ENCODE data around the gene CYP4Z1.
"Not testable (repeated sequence)": the region's sequence is repeated elsewhere in the genome, so short reads cannot be mapped to it uniquely, and the experiment has no call there.

The CYP4Z1 gene

DNA sequence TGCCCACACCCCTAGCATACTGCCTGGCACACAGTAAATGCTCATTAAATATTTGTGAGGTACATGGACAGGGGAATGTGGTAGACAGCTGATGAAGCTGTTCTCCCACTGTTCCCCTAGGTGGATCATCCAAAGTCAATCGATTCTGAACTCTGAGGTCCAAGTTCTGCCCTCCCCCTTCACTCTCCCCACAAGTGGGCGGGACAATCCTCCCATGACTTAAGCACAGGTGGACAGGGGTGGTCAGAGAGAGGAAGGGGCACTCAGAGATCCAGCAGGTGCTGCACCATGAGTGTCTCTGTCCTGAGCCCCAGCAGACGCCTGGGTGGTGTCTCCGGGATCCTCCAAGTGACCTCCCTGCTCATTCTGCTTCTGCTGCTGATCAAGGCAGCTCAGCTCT, 70.2 kb downstream of the CYP4Z1 start, which contains the start of gene CYP4A22:
TSS of gene CYP4A22 (plus strand) at position 244 of the 400 bp plus-strand sequence. CDS start at position 289, 45 bp downstream.
- ChIA-PET CTCF (no interaction called here), POLR2A (no interaction called here)
- DNase-seq (ENCODE audit: extremely low spot score), result no peak
- TF ChIP-seq SP1 (IDR thresholded peaks at IDR 0.05) (no peak), ELF4 (IDR thresholded peaks at IDR 0.05) (no peak), BHLHE40 (IDR thresholded peaks at IDR 0.05; ENCODE audit: borderline replicate concordance) (no peak), HDGF (IDR thresholded peaks at IDR 0.05; ENCODE audit: borderline replicate concordance) (no peak), LEF1 (IDR thresholded peaks at IDR 0.05; ENCODE audit: borderline replicate concordance) (no peak), SUZ12 (IDR thresholded peaks at IDR 0.05) (no peak)

DNA sequence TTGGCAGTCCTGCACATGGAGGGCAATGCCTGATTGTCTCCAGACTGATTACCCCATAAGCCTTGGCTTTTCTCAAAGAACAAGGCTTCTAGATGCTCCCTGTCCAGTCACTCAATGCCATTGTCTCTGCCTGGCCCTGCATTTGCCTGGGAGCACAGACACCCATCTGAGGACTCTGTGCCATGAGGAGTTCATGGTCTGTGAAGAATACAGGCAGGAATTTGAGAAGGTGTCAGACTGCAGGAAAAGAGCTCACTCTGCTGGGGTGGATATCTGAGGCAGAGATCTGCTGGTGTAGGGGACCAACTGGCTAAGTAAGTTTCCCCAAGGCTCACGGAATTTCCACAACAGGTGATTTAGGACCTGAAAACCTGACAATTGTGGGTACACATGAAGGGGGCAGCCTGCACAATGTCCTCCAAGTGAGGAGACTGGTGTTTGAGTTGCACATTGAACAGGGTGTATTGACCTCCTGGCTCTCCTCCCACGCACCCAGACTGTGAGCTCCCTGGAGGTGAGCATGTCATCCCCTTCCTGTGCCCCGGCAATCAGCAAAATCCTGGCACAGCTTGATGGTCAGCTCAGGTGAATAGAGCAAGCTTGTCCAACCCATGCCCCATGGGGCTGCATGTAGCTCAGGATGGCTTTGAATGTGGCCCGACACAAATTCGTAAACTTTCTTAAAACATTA, 71.0 kb downstream of the CYP4Z1 start:
- TF ChIP-seq FOXM1 (IDR thresholded peaks at IDR 0.05; ENCODE audit: borderline replicate concordance) (no peak), TARDBP (IDR thresholded peaks at IDR 0.05) (no peak), CTBP1 (IDR thresholded peaks at IDR 0.05; ENCODE audit: borderline replicate concordance) (no peak), SP1 (IDR thresholded peaks at IDR 0.05) (no peak)
- TF ChIP-seq, protein P1, sequence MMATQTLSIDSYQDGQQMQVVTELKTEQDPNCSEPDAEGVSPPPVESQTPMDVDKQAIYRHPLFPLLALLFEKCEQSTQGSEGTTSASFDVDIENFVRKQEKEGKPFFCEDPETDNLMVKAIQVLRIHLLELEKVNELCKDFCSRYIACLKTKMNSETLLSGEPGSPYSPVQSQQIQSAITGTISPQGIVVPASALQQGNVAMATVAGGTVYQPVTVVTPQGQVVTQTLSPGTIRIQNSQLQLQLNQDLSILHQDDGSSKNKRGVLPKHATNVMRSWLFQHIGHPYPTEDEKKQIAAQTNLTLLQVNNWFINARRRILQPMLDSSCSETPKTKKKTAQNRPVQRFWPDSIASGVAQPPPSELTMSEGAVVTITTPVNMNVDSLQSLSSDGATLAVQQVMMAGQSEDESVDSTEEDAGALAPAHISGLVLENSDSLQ (IDR thresholded peaks at IDR 0.05), result no peak
- CTCF ChIA-PET, result no interaction called here
- no peak for DNase-seq (ENCODE audit: extremely low spot score)
- POLR2A ChIA-PET, result no interaction called here

DNA sequence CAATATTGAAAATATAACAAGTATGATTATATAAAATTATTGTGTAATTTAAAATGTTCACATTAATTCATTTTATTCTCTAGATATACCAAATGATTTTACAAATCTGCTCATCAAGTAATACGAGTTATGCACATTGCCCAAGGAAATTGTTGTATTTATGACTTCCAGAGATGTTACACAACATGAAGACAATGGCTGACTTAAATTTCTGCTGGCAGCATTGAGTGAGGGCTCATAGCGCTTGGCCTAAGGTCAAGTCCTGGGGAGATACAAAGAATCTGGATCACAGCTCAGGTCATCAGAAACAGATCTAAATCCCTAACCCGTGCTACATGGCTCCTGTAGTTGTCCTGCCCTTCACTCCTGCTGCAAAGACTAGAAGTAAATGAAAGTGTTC, 73.3 kb downstream of the CYP4Z1 start:
- DNase-seq (ENCODE audit: extremely low spot score); CTCF ChIA-PET: not testable (repeated sequence)

DNA sequence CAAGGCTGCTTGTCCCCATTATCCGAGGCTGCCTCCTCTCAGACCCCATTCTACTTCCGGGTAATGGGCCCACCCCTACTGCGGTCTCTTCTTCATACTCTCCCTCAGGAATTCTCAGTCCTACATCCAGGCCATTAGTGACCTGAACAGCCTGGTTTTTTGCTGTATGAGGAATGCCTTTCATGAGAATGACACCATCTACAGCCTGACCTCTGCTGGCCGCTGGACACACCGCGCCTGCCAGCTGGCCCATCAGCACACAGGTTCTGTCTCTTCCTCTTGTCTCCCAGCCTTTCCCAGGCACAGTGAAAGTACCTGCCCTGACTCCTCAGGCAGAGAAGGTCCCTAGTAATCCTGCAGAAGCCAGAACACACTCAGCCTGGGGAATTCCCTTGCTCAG, 76.6 kb downstream of the CYP4Z1 start:
- DNase-seq (ENCODE audit: extremely low spot score); POLR2A ChIA-PET: not testable (repeated sequence)

More for the DNA sequence above, 73.3 kb downstream of the CYP4Z1 start:
- POLR2A ChIA-PET, result not testable (repeated sequence)

DNA sequence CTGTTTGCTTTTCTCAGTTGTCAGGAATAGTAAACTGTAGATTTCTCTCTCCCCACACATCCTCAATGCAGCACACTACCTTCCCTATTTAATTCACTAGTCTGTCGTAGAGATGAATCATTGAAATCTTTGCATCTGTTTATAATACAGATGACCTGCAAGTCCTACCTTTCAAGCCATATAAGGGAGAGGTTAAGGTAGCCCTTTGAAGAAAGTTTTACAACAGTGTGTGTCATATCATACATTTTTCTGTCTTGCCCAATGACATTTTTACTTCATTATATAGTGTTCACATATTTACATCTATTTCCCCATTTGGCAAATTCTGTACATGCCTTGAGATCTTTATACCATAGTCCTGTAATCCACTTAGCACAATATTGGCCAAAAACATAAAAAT, 79.5 kb downstream of the CYP4Z1 start:
- POLR2A ChIA-PET; CTCF ChIA-PET; DNase-seq (ENCODE audit: extremely low spot score): not testable (repeated sequence)

More for the DNA sequence above, 76.6 kb downstream of the CYP4Z1 start:
- CTCF ChIA-PET, result not testable (repeated sequence)

DNA sequence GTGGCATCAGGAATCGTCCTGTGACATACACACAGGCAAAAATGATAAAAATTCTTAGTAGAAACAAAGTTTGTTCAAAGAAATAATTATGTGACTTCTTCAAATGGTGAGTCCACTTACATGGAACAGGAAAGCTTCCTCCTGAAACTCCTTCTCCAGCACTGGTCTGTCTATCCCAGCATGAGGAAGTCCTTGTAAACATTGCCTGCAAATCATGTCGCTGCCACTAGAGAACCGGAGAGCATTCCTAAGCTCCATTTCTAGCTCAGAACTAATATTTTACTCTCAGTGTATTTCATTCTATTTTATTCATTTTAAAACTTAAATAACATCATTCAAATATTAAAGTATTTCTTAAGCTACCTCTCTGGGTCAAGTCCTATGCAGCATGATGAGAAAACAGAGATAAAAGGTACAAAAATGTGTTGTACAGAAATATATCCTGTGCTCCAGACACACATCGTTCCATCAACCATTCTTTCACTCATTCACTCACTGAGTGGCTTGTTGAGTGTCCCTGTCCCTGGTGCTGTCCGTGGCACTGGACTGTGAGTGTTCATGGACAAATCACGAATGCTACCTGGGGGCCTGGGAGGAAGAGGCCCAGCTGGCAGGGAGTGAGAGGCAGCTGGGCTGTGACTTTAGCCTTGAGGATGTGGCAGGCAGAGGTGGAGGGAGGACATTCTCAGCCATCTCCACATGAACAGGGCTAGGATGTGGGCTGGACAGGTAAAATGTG, 80.2 kb downstream of the CYP4Z1 start:
- DNase-seq (ENCODE audit: extremely low spot score), result no peak
- CTCF ChIA-PET, result interaction anchor here (0.8 kb wide), 1 partner anchor 46 kb away, joined by 3 read pairs; no protein-coding TSS in a partner anchor

DNA sequence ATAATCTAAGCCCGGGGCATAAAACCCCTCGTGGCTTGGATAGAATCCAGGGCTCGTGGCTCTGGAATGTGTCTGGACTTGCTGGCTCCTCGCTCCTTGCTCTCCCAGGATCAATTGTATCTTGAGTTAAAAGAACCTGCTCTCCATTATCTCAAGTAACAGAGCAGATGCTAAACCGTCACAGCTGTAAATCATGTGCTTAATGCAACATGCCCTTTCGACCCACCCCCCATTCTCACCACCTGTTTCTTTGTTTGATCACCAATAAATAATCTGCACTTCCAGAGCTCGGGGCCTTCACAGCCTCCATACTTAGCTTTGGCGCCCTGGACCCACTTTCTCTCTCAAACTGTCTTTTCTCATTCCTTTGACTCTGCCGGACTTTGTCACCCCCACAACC, 82.1 kb downstream of the CYP4Z1 start:
- CTCF ChIA-PET, result interaction anchor here (0.6 to 1.5 kb wide), 3 partner anchors 30 to 958 kb away, joined by 3 to 7 read pairs (median 4); no protein-coding TSS in a partner anchor
- DNase-seq (ENCODE audit: extremely low spot score); POLR2A ChIA-PET: not testable (repeated sequence)

More for the DNA sequence above, 80.2 kb downstream of the CYP4Z1 start:
- TF ChIP-seq FOXM1 (IDR thresholded peaks at IDR 0.05; ENCODE audit: borderline replicate concordance) (no peak), ARNT (IDR thresholded peaks at IDR 0.05) (no peak), FOXK2 (IDR thresholded peaks at IDR 0.05) (no peak), HDGF (IDR thresholded peaks at IDR 0.05; ENCODE audit: borderline replicate concordance) (no peak), CTBP1 (IDR thresholded peaks at IDR 0.05; ENCODE audit: borderline replicate concordance) (no peak), FOXA1 (IDR thresholded peaks at IDR 0.05) (no peak), SP1 (IDR thresholded peaks at IDR 0.05) (no peak), NFRKB (IDR thresholded peaks at IDR 0.05) (no peak), ELF4 (IDR thresholded peaks at IDR 0.05) (no peak), ZNF384 (IDR thresholded peaks at IDR 0.05) (no peak)
- POLR2A ChIA-PET, result no interaction called here

DNA sequence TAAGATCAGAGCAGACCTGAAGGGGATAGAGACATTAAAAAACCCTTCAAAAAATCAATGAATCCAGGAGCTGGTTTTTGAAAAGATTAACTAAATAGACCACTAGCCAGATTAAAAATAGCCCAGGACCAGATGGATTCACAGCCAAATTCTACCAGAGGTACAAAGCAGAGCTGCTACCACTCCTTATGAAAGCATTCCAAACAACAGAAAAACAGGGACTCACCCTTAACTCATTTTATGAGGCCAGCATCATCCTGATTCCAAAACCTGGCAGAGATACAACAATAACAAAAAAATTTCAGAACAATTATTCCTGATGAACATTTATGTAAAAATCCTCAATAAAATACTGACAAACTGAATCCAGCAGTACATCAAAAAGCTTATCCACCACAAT, 89.4 kb downstream of the CYP4Z1 start:
- CTCF ChIA-PET, result interaction anchor here (0.9 kb wide), 1 partner anchor 22 kb away, joined by 3 read pairs; no protein-coding TSS in a partner anchor
- POLR2A ChIA-PET, result not testable (repeated sequence)

DNA sequence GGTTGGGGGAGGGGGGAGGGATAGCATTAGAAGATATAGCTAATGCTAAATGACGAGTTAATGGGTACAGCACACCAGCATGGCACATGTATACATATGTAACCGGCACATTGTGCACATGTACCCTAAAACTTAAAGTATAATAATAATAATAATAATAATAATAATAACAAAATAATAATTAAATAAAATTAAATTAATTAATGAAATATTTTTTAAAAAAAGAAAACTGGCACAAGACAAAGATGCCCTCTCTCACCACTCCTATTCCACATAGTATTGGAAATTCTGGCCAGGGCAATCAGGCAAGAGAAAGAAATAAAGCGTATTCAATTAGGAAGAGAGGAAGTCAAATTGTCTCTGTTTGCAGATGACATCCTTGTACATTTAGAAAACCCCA, 90.9 kb downstream of the CYP4Z1 start:
- POLR2A ChIA-PET, CTCF ChIA-PET: not testable (repeated sequence)

More for the DNA sequence above, 89.4 kb downstream of the CYP4Z1 start:
- not testable (repeated sequence) for DNase-seq (ENCODE audit: extremely low spot score)

DNA sequence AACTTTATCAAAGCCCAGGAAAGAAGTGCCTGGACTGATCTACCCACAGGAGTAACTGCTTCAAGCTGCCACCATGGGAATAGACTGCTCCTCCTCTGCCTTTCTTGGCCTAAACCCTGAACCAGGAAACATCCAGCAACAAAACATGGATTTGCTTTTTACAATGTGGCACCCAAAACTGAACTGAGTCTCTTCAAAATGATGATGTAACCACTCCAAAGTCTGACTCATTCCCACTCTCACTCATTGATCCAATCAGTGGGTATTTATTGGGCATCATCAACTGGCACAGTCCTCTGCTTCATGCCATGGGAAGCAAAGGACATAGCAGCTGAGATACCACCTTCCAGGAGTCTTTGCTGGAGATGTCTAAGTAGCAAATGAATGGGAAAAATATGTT, 93.7 kb downstream of the CYP4Z1 start:
- ChIA-PET CTCF (no interaction called here), POLR2A (no interaction called here)
- no peak for DNase-seq (ENCODE audit: extremely low spot score)
- TF ChIP-seq HDGF (IDR thresholded peaks at IDR 0.05; ENCODE audit: borderline replicate concordance) (no peak), TARDBP (IDR thresholded peaks at IDR 0.05) (no peak), BHLHE40 (IDR thresholded peaks at IDR 0.05; ENCODE audit: borderline replicate concordance) (no peak), FOXM1 (IDR thresholded peaks at IDR 0.05; ENCODE audit: borderline replicate concordance) (no peak), CTBP1 (IDR thresholded peaks at IDR 0.05; ENCODE audit: borderline replicate concordance) (no peak), ARNT (IDR thresholded peaks at IDR 0.05) (no peak), ELF4 (IDR thresholded peaks at IDR 0.05) (no peak), FOXK2 (IDR thresholded peaks at IDR 0.05) (no peak), SP1 (IDR thresholded peaks at IDR 0.05) (no peak), LEF1 (IDR thresholded peaks at IDR 0.05; ENCODE audit: borderline replicate concordance) (no peak), L3MBTL2 (conservative IDR thresholded peaks at IDR 0.05) (no peak), FOXA1 (IDR thresholded peaks at IDR 0.05) (no peak), SUZ12 (IDR thresholded peaks at IDR 0.05) (no peak), NFRKB (IDR thresholded peaks at IDR 0.05) (no peak), ZNF384 (IDR thresholded peaks at IDR 0.05) (no peak)
- TF ChIP-seq, protein P1 (IDR thresholded peaks at IDR 0.05), result no peak

More for the DNA sequence above, 90.9 kb downstream of the CYP4Z1 start:
- not testable (repeated sequence) for DNase-seq (ENCODE audit: extremely low spot score)

Measured in HEK293T (cell line).